GM23248 (cell line): ENCODE data around the gene FBXW4. TPM values are rescaled to one million over a fixed set of nuclear protein-coding genes. Genes with fewer than 3 reads are reported as not detected.

ENCODE experiments used
- DNase-seq: peaks from one replicate; pipeline ENCODE4 v3.0.0-alpha.2; 2015
- H2AFZ ChIP-seq: fragments of 200-600 bp; sonication (generic); 2 replicates; pipeline ENCODE4 v1.6.1; 2016; ENCODE audit warnings: antibody characterized with exemption
- H3F3A ChIP-seq: fragments of 200-600 bp; sonication (generic); 2 replicates; pipeline ENCODE4 v1.6.1; 2016; ENCODE audit warnings: mild to moderate bottlenecking, antibody characterized with exemption, mixed run types; ENCODE audit not compliant: insufficient read depth
- H3K27ac ChIP-seq: fragments of 200-600 bp; sonication (generic); 2 replicates; pipeline ENCODE4 v1.5.1; 2016; ENCODE audit warnings: mild to moderate bottlenecking
- H3K27me3 ChIP-seq: fragments of 200-600 bp; sonication (generic); replicated peaks from 2 replicates; pipeline ENCODE4 v1.6.1; 2016; ENCODE audit warnings: mild to moderate bottlenecking; ENCODE audit not compliant: insufficient read depth
- H3K36me3 ChIP-seq: fragments of 200-600 bp; sonication (generic); 2 replicates; pipeline ENCODE4 v1.6.1; 2016; ENCODE audit warnings: low read depth, mild to moderate bottlenecking
- H3K4me1 ChIP-seq: fragments of 200-600 bp; sonication (generic); 2 replicates; pipeline ENCODE4 v1.6.1; 2016; ENCODE audit warnings: mild to moderate bottlenecking; ENCODE audit not compliant: insufficient read depth
- H3K4me2 ChIP-seq: fragments of 200-600 bp; sonication (generic); one replicate; pipeline ENCODE4 v1.6.1; 2016; ENCODE audit warnings: mild to moderate bottlenecking; ENCODE audit not compliant: unreplicated experiment
- H3K4me3 ChIP-seq: fragments of 200-600 bp; sonication (generic); 2 replicates; pipeline ENCODE4 v1.5.1; 2016; ENCODE audit warnings: mild to moderate bottlenecking
- H3K79me2 ChIP-seq: fragments of 200-600 bp; sonication (generic); 2 replicates; pipeline ENCODE4 v1.6.1; 2016; ENCODE audit warnings: mild to moderate bottlenecking; ENCODE audit not compliant: insufficient read depth
- H3K9ac ChIP-seq: fragments of 200-600 bp; sonication (generic); 2 replicates; pipeline ENCODE4 v1.6.1; 2016; ENCODE audit warnings: mild to moderate bottlenecking
- H3K9me2 ChIP-seq: fragments of 200-600 bp; sonication (generic); 2 replicates; pipeline ENCODE4 v1.6.1; 2016; ENCODE audit warnings: mixed run types, mild to moderate bottlenecking, moderate library complexity; ENCODE audit not compliant: insufficient read depth
- H3K9me3 ChIP-seq: fragments of 200-600 bp; sonication (generic); one replicate; pipeline ENCODE4 v1.6.1; 2017; ENCODE audit warnings: low read depth
- H4K20me1 ChIP-seq: fragments of 200-600 bp; sonication (generic); 2 replicates; pipeline ENCODE4 v1.6.0; 2016; ENCODE audit not compliant: insufficient read depth
- EZH2 ChIP-seq: fragments of 200-600 bp; sonication (generic); IDR thresholded peaks from 2 replicates; pipeline ENCODE4 v1.6.1; 2018; ENCODE audit warnings: antibody characterized with exemption, mild to moderate bottlenecking; ENCODE audit not compliant: insufficient read depth, poor library complexity, severe bottlenecking
- EZH2phosphoT487 ChIP-seq: fragments of 200-600 bp; sonication (generic); IDR thresholded peaks from 2 replicates; pipeline ENCODE4 v1.6.1; 2018; ENCODE audit warnings: antibody characterized with exemption, moderate library complexity, mild to moderate bottlenecking, low read depth; ENCODE audit not compliant: insufficient read depth
- WGBS, 2 experiments: methylation state at CpG; one replicate each; pipeline ENCODE4 v1.1.6; 2015 to 2017; ENCODE audit warnings: low lambda C conversion rate in 2 of 2, low coverage in 1 of 2; ENCODE audit errors: missing lambda C conversion rate in 2 of 2; 5-methylcytosine and 5-hydroxymethylcytosine counted together
- in situ Hi-C: fragments of 300-500 bp; cut with MboI; formaldehyde crosslinking; loops from 2 replicates; pipeline ENCODE4 v1.15.0; 2020
- polyA plus RNA-seq: library from polyadenylated mRNA; unstranded; fragments of >200 nt; fragmentation: Nextera tagmentation; extraction: Ambion mirVana; gene quantifications from 2 replicates; pipeline ENCODE4 v1.2.1, GENCODE V29; 2016
- total RNA-seq: library from RNA; depleted of rRNA; stranded (reverse); fragments of >200 nt; shearing (Covaris generic); gene quantifications from 2 replicates; pipeline ENCODE4 v1.2.3, GENCODE V29; 2014

FBXW4 gene
- total and polyA plus RNA-seq, 2 experiments from 2014 or later: 4.6 to 18.7 TPM

- H3K9ac ChIP-seq: no peak overlapping the region
- H2AFZ ChIP-seq: no peak overlapping the region
- H3F3A ChIP-seq: peaks cover 14% of the 10 kb centered on the region
- no peak overlapping the region for H3K4me3 ChIP-seq
- peaks cover 12% of the 10 kb centered on the region for H4K20me1 ChIP-seq
- H3K27ac ChIP-seq: no peak overlapping the region
- H3K79me2 ChIP-seq: peaks cover 86% of the 10 kb centered on the region
- no peak for DNase-seq
- H3K9me3 ChIP-seq: no peaks in the 10 kb centered on the region
- 87 to 90% methylated on average over 7 of the region's 7 CpGs for WGBS, 2 experiments
- no peaks in the 10 kb centered on the region for H3K27me3 ChIP-seq
- no peak for TF ChIP-seq EZH2phosphoT487
- no peak for TF ChIP-seq EZH2
- in situ Hi-C loops: no loop called here
- peaks cover 25% of the 10 kb centered on the region for H3K4me1 ChIP-seq
- H3K9me2 ChIP-seq: no peaks in the 10 kb centered on the region
- no peak overlapping the region for H3K4me2 ChIP-seq
- no peaks in the 10 kb centered on the region for H3K36me3 ChIP-seq
Measured at GRCh38 chr10:101690461-101690860, 4.5 kb downstream of the FBXW4 start.

GRCh38 chr10:101687071-101687658 lies 7.8 kb downstream of the FBXW4 start:
- no peak overlapping the region for H3K9ac ChIP-seq
- no peaks in the 10 kb centered on the region for H3K36me3 ChIP-seq
- peaks cover 82% of the 10 kb centered on the region for H3K79me2 ChIP-seq
- no peak for DNase-seq
- 94% methylated on average over 3 of the region's 3 CpGs for WGBS, 2 experiments
- H3F3A ChIP-seq: peaks cover 14% of the 10 kb centered on the region; the same call in 1 of the 2 replicates
- H2AFZ ChIP-seq: no peak overlapping the region
- H3K4me1 ChIP-seq: peaks cover 23% of the 10 kb centered on the region
- H3K9me3 ChIP-seq: no peaks in the 10 kb centered on the region
- H3K4me2 ChIP-seq: no peak overlapping the region
- no peak for TF ChIP-seq EZH2phosphoT487
- no peak for TF ChIP-seq EZH2
- no peaks in the 10 kb centered on the region for H3K27me3 ChIP-seq
- H3K27ac ChIP-seq: peak overlapping the region; percentile 44
- H3K9me2 ChIP-seq: no peaks in the 10 kb centered on the region
- H3K4me3 ChIP-seq: no peak overlapping the region
- in situ Hi-C loops: no loop called here
- H4K20me1 ChIP-seq: peaks cover 12% of the 10 kb centered on the region

- no peaks in the 10 kb centered on the region for H3K9me2 ChIP-seq
- H3K27me3 ChIP-seq: no peaks in the 10 kb centered on the region
- no peak overlapping the region for H2AFZ ChIP-seq
- H3K4me1 ChIP-seq: peaks cover 23% of the 10 kb centered on the region
- no peaks in the 10 kb centered on the region for H3K9me3 ChIP-seq
- peaks cover 9% of the 10 kb centered on the region for H4K20me1 ChIP-seq
- TF ChIP-seq EZH2 (no peak), EZH2phosphoT487 (no peak)
- H3K79me2 ChIP-seq: peaks cover 79% of the 10 kb centered on the region
- WGBS, 2 experiments: 71 to 75% methylated on average over 5 of the region's 5 CpGs
- peaks cover 14% of the 10 kb centered on the region; the same call in 1 of the 2 replicates for H3F3A ChIP-seq
- H3K4me2 ChIP-seq: no peak overlapping the region
- in situ Hi-C loops: no loop called here
- H3K9ac ChIP-seq: no peak overlapping the region
- DNase-seq: peak; percentile 47
- no peak overlapping the region for H3K4me3 ChIP-seq
- H3K36me3 ChIP-seq: no peaks in the 10 kb centered on the region
- peak overlapping the region; percentile 44 for H3K27ac ChIP-seq
Measured at GRCh38 chr10:101686133-101686925, 8.6 kb downstream of the FBXW4 start.

GRCh38 chr10:101684782-101685181 lies 10.2 kb downstream of the FBXW4 start:
- H3K79me2 ChIP-seq: peaks cover 76% of the 10 kb centered on the region
- no peak overlapping the region for H3K27ac ChIP-seq
- H4K20me1 ChIP-seq: peaks cover 6% of the 10 kb centered on the region; the same call in 1 of the 2 replicates
- H3F3A ChIP-seq: peaks cover 14% of the 10 kb centered on the region; the same call in 1 of the 2 replicates
- TF ChIP-seq EZH2phosphoT487 (no peak), EZH2 (no peak)
- in situ Hi-C loops: no loop called here
- H3K27me3 ChIP-seq: no peaks in the 10 kb centered on the region
- 47 to 52% methylated on average over 1 of the region's 1 CpG for WGBS, 2 experiments
- no peaks in the 10 kb centered on the region for H3K36me3 ChIP-seq
- no peak for DNase-seq
- H3K9me3 ChIP-seq: no peaks in the 10 kb centered on the region
- no peak overlapping the region for H2AFZ ChIP-seq
- no peak overlapping the region for H3K4me2 ChIP-seq
- peaks cover 23% of the 10 kb centered on the region for H3K4me1 ChIP-seq
- no peak overlapping the region for H3K9ac ChIP-seq
- no peak overlapping the region for H3K4me3 ChIP-seq
- no peaks in the 10 kb centered on the region for H3K9me2 ChIP-seq
